ENCODE results near the gene DDX42. TPM values are rescaled to one million over a fixed set of nuclear protein-coding genes. Genes with fewer than 3 reads are reported as not detected.

Gene DDX42
- total and polyA plus RNA-seq, 2 experiments from 2014 or later = 57.8 to 101 TPM

DNA sequence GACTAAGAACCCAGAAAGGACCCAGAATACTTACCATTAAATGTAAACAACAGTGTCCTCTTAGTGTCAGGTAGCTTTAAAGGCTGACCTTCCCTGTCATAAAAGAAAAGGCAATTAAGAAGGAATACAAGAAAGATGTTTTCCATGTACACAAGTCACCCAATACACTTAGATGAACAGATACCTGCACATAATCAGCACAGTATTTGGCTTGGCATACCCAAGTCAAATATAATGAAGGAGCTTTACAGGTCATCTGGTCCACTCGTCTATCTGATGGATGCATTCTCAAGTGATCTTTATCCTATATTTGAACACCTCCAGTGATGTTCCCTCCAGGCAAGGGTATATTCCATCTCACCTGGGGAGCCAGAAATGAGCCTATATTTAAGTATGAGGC, 21.3 kb upstream of the DDX42 start:
- Histone ChIP-seq H3K4me3 (no peak overlapping the region), H3K27ac (ENCODE audit: low read depth) (no peak overlapping the region), H3K4me1 (ENCODE audit: insufficient read depth) (no peaks in the 10 kb centered on the region), H3K27me3 (ENCODE audit: insufficient read depth) (no peaks in the 10 kb centered on the region), H3F3A (replicated peaks; ENCODE audit: low read depth) (peaks cover 9% of the 10 kb centered on the region; the same call in 1 of the 2 replicates), H3K4me2 (no peak overlapping the region), H3K36me3 (ENCODE audit: insufficient read depth) (peaks cover 61% of the 10 kb centered on the region), H2AFZ (no peak overlapping the region), H4K20me1 (replicated peaks; ENCODE audit: insufficient read depth) (peaks cover 3% of the 10 kb centered on the region; the same call in 1 of the 2 replicates), H3K79me2 (replicated peaks; ENCODE audit: insufficient read depth) (no peaks in the 10 kb centered on the region), H3K9me2 (ENCODE audit: insufficient read depth) (no peaks in the 10 kb centered on the region)
- no peaks in the 10 kb centered on the region for H3K27me3 Mint-ChIP-seq (ENCODE audit: insufficient read depth, low read depth, poor library complexity)
- ATAC-seq (no peak), DNase-seq (ENCODE audit: low spot score) (no peak)
- H3K36me3 Mint-ChIP-seq (ENCODE audit: low read depth) = peaks cover 75% of the 10 kb centered on the region
- no peaks in the 10 kb centered on the region for H3K9me3 Mint-ChIP-seq
- TF ChIP-seq, protein P1, sequence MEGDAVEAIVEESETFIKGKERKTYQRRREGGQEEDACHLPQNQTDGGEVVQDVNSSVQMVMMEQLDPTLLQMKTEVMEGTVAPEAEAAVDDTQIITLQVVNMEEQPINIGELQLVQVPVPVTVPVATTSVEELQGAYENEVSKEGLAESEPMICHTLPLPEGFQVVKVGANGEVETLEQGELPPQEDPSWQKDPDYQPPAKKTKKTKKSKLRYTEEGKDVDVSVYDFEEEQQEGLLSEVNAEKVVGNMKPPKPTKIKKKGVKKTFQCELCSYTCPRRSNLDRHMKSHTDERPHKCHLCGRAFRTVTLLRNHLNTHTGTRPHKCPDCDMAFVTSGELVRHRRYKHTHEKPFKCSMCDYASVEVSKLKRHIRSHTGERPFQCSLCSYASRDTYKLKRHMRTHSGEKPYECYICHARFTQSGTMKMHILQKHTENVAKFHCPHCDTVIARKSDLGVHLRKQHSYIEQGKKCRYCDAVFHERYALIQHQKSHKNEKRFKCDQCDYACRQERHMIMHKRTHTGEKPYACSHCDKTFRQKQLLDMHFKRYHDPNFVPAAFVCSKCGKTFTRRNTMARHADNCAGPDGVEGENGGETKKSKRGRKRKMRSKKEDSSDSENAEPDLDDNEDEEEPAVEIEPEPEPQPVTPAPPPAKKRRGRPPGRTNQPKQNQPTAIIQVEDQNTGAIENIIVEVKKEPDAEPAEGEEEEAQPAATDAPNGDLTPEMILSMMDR (conservative IDR thresholded peaks at IDR 0.05; ENCODE audit: low read depth in 2 of 2) = no peak
- TF ChIP-seq, protein P2, sequence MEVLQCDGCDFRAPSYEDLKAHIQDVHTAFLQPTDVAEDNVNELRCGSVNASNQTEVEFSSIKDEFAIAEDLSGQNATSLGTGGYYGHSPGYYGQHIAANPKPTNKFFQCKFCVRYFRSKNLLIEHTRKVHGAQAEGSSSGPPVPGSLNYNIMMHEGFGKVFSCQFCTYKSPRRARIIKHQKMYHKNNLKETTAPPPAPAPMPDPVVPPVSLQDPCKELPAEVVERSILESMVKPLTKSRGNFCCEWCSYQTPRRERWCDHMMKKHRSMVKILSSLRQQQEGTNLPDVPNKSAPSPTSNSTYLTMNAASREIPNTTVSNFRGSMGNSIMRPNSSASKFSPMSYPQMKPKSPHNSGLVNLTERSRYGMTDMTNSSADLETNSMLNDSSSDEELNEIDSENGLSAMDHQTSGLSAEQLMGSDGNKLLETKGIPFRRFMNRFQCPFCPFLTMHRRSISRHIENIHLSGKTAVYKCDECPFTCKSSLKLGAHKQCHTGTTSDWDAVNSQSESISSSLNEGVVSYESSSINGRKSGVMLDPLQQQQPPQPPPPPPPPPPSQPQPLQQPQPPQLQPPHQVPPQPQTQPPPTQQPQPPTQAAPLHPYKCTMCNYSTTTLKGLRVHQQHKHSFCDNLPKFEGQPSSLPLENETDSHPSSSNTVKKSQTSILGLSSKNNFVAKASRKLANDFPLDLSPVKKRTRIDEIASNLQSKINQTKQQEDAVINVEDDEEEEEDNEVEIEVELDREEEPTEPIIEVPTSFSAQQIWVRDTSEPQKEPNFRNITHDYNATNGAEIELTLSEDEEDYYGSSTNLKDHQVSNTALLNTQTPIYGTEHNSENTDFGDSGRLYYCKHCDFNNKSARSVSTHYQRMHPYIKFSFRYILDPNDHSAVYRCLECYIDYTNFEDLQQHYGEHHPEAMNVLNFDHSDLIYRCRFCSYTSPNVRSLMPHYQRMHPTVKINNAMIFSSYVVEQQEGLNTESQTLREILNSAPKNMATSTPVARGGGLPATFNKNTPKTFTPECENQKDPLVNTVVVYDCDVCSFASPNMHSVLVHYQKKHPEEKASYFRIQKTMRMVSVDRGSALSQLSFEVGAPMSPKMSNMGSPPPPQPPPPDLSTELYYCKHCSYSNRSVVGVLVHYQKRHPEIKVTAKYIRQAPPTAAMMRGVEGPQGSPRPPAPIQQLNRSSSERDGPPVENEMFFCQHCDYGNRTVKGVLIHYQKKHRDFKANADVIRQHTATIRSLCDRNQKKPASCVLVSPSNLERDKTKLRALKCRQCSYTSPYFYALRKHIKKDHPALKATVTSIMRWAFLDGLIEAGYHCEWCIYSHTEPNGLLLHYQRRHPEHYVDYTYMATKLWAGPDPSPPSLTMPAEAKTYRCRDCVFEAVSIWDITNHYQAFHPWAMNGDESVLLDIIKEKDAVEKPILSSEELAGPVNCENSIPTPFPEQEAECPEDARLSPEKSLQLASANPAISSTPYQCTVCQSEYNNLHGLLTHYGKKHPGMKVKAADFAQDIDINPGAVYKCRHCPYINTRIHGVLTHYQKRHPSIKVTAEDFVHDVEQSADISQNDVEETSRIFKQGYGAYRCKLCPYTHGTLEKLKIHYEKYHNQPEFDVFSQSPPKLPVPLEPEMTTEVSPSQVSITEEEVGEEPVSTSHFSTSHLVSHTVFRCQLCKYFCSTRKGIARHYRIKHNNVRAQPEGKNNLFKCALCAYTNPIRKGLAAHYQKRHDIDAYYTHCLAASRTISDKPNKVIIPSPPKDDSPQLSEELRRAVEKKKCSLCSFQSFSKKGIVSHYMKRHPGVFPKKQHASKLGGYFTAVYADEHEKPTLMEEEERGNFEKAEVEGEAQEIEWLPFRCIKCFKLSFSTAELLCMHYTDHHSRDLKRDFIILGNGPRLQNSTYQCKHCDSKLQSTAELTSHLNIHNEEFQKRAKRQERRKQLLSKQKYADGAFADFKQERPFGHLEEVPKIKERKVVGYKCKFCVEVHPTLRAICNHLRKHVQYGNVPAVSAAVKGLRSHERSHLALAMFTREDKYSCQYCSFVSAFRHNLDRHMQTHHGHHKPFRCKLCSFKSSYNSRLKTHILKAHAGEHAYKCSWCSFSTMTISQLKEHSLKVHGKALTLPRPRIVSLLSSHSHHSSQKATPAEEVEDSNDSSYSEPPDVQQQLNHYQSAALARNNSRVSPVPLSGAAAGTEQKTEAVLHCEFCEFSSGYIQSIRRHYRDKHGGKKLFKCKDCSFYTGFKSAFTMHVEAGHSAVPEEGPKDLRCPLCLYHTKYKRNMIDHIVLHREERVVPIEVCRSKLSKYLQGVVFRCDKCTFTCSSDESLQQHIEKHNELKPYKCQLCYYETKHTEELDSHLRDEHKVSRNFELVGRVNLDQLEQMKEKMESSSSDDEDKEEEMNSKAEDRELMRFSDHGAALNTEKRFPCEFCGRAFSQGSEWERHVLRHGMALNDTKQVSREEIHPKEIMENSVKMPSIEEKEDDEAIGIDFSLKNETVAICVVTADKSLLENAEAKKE (CRISPR knock-in tag; IDR thresholded peaks at IDR 0.05) = no peak
- TF ChIP-seq JUNB (IDR thresholded peaks at IDR 0.05; ENCODE audit: unreplicated experiment) = no peak
- TF ChIP-seq, protein P3, sequence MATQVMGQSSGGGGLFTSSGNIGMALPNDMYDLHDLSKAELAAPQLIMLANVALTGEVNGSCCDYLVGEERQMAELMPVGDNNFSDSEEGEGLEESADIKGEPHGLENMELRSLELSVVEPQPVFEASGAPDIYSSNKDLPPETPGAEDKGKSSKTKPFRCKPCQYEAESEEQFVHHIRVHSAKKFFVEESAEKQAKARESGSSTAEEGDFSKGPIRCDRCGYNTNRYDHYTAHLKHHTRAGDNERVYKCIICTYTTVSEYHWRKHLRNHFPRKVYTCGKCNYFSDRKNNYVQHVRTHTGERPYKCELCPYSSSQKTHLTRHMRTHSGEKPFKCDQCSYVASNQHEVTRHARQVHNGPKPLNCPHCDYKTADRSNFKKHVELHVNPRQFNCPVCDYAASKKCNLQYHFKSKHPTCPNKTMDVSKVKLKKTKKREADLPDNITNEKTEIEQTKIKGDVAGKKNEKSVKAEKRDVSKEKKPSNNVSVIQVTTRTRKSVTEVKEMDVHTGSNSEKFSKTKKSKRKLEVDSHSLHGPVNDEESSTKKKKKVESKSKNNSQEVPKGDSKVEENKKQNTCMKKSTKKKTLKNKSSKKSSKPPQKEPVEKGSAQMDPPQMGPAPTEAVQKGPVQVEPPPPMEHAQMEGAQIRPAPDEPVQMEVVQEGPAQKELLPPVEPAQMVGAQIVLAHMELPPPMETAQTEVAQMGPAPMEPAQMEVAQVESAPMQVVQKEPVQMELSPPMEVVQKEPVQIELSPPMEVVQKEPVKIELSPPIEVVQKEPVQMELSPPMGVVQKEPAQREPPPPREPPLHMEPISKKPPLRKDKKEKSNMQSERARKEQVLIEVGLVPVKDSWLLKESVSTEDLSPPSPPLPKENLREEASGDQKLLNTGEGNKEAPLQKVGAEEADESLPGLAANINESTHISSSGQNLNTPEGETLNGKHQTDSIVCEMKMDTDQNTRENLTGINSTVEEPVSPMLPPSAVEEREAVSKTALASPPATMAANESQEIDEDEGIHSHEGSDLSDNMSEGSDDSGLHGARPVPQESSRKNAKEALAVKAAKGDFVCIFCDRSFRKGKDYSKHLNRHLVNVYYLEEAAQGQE (IDR thresholded peaks at IDR 0.05; ENCODE audit: unreplicated experiment) = no peak
- TF ChIP-seq ZNF331 (CRISPR knock-in tag; IDR thresholded peaks at IDR 0.05; ENCODE audit: low read depth) = no peak
- TF ChIP-seq EZH2phosphoT487 (IDR thresholded peaks at IDR 0.05; ENCODE audit: unreplicated experiment) = no peak
- TF ChIP-seq STAT1 (IDR thresholded peaks at IDR 0.05; ENCODE audit: unreplicated experiment) = no peak
- TF ChIP-seq, protein P4, sequence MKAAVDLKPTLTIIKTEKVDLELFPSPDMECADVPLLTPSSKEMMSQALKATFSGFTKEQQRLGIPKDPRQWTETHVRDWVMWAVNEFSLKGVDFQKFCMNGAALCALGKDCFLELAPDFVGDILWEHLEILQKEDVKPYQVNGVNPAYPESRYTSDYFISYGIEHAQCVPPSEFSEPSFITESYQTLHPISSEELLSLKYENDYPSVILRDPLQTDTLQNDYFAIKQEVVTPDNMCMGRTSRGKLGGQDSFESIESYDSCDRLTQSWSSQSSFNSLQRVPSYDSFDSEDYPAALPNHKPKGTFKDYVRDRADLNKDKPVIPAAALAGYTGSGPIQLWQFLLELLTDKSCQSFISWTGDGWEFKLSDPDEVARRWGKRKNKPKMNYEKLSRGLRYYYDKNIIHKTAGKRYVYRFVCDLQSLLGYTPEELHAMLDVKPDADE (IDR thresholded peaks at IDR 0.05) = no peak
- TF ChIP-seq POLR2AphosphoS5 (IDR thresholded peaks at IDR 0.05; ENCODE audit: low read depth) = no peak
- no peak for TF ChIP-seq ZNF114 (CRISPR knock-in tag; IDR thresholded peaks at IDR 0.05)
- no peak for TF ChIP-seq NANOG (IDR thresholded peaks at IDR 0.05; ENCODE audit: borderline replicate concordance)
- no peak for TF ChIP-seq EZH2 (IDR thresholded peaks at IDR 0.05; ENCODE audit: low read depth, unreplicated experiment)
- no peak for TF ChIP-seq CREB1 (CRISPR knock-in tag; IDR thresholded peaks at IDR 0.05; ENCODE audit: low read depth)
- no peak overlapping the region for H3K4me3 Mint-ChIP-seq
- H3K27ac Mint-ChIP-seq = no peak overlapping the region
- H3K4me1 Mint-ChIP-seq = no peaks in the 10 kb centered on the region
